GM21447 (cell line): ENCODE measurements around the gene FBLN2.

Experiments
- ATAC-seq: cut with Tn5 transposase; IDR thresholded peaks from one replicate; pipeline ENCODE4 v1.9.1; 2021; ENCODE audit not compliant: unreplicated experiment

Gene FBLN2

DNA sequence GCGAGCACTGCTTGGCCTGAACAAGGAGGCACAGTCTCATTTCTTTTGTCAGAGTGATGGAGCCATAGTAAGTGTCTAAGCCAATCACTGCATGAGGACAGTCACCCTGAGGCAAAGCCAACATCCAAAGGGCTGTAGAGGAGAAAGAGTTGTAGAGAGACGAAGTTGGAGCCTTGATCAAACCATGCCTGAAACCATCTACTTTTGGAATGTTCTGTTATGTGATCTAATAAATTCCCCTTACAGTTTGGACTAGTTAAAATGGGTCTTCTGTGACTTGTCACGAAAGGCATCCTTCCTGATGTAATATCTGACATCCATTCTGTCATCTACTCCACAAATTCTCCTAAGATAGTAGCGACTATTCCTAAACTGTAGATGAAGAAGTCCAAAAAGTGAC lies 128.3 kb downstream of the FBLN2 start:
- ATAC-seq, result no peak

DNA sequence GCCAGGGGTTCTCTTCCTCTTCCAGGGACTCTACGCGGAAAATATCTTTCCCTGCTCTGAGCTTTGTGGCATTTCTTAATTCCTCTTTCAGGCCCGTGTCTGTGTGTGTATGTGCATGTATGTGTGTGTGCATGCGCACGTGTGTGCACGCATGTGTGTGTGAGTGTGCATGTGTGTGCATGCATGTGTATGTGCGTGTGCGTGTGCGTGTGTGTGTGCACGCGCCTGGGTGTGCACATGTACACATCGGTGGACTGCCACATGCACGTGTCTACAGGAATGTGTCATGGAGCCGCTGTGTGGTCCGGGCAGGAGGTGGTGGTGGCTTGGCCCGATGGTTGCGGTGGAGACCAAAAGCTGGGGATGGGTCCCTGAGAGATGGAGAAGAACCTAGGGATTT lies 133.0 kb downstream of the FBLN2 start:
- ATAC-seq, result no peak

DNA sequence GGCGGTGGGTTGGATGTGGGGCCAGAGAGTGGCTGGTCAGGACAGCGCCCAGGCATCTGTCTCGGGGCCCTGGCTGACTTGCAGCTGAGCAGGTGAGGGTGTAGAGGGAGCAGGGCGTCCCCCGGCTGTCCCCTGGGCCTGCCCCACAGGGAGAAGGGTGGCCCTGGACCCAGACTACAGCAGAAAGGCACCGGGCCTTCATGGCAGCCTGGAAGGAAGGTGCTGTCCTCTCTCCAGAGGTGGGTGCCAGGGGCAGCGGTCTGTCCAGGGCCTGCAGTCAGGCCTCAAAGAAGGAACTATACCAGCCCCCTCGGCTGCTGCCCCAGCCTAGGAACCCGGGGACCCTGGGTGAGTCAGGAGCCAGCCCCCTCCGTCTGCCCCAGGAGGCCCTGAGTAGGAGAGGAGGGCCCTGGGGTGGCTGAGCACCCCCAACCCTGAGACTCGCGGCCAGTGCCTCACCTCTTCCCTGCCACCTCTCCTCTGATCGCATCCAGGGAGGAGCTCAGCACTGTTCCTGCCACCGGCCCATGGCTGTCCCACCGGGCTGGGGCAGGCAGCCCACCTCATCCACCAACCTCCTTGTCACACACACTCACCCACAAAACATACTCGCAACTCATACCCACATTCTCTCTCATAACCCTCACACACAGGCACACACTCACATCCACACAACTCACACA lies 133.5 kb downstream of the FBLN2 start:
- no peak for ATAC-seq

DNA sequence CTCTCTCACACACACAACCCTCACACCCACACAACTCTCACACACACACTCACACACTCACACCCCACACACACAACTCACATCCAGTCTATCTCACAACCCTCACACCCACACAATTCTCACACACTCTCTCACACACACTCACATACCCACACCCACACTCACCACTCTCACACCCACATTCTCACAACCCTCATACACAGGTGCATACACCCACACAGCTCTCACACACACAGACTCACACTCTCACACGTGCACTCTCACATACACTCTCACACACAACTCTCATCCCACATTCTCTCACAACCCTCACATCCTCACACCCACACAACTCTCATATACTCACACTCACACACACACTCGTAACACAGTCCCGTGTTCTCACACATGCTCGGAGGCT lies 134.4 kb downstream of the FBLN2 start:
- ATAC-seq, result no peak

DNA sequence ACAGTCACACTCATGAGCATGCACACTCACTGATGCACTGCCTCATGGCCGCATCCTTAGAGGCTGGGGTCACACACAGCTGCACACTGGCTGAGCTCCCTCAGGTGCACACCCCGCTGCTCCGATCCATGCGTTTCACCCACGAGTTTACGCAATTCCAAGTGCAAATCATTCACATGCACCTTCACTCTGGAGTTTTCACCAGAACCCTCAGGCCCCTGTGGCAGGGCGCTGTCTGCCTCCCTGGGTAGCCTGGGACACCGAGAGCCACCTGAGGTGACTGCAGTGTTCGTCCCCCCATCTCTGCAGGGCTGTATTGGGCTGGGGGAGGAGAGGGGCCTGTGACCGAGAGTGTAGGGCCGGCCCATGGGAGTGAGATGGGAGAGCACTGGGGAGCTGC lies 134.8 kb downstream of the FBLN2 start:
- ATAC-seq, result no peak

DNA sequence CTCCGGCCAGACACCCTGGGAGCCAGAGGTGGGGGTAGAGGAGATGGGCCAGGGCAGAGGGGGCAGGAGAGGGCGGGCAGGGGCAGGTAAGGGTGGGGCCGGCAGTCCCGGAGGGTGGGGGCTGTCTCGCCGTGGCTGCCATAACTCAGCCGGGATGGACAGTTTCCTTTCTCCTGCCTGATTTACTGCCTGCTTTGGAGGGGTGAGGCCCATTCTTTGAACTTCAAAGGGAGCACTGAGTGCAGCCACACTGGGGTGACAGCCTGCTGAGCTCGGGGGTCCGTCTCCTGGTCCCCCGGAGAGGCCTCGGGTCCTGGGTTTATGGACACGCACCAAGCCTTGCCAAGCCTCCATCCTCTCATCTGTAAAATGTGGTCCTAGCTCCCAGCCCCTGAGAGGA lies 135.4 kb downstream of the FBLN2 start:
- ATAC-seq, result no peak

DNA sequence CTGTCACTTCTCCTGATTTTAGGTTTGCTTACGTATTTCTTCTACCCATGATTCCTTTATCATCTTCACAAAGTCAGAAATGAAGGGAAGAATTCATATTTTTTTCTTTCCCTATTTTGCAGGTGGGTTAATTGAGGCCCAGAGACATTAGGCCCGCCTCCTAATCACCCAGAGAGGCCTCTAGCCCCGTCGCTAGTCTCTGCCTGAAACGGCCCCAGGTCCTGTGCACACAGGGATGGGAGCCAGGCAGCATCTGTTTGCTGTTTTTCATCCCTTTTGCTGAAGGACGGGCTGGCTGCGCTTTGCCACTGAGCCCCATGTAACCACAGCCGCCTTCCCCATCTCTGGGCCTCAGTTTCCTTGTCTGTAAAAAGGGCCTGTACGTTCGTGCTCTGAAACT lies 135.9 kb downstream of the FBLN2 start:
- ATAC-seq, result no peak

DNA sequence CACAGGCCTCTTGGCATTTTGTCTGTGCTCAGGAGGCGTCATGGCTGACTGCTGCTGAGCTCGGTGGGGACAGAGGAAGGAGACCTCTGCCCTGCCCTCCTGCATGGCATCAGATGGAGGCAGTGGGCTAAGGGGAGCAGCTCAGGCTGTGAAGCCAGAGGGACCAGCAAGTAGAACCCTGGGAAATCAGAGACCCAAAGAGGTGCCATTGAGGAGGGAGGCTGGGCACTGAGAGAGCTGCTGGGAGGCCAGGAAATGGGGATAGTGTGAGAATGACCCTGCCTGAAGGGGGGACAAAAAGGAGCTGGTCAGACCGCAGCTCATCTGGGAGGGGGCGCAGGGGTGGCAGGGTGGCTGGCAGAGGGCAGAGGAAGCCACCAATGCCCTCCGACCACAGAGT lies 136.8 kb downstream of the FBLN2 start:
- ATAC-seq, result no peak

DNA sequence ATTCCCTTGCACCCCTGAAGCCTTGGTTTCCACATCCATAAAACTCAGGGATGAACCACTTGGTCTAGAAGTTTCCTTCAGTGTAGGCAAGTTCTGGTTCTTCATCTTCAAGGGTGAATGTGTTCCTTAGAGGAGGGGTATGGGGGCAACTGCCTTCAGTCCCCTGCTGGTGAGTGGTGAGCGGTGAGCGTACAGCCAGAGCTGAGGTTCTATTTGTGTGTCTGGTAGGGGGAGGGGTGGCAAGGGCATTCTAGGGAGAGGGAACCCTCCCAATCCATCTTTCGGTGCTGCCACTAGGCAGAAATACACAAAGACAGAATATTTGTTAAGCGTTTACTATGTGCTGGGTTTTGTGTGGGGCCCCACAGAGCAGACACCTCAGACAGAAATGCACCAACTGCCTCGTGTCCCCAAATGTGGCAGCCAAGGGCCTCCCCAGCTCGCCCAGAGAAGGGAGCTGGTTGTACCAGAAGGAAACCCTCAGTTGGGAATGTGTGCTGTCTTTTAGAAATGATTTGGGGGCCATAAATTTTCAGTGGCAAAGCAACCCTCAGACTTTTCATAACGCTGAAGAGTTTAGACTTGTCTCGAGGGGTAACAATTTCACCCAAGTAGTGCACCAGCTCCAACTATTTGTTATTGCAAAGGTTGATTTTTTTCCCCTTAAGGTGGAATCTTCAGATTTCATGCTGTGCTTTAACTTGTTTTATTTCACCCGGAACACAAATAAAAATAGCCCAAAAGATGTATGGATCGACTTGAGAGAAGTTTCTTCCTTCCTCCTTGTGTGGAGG lies 137.6 kb downstream of the FBLN2 start:
- no peak for ATAC-seq

DNA sequence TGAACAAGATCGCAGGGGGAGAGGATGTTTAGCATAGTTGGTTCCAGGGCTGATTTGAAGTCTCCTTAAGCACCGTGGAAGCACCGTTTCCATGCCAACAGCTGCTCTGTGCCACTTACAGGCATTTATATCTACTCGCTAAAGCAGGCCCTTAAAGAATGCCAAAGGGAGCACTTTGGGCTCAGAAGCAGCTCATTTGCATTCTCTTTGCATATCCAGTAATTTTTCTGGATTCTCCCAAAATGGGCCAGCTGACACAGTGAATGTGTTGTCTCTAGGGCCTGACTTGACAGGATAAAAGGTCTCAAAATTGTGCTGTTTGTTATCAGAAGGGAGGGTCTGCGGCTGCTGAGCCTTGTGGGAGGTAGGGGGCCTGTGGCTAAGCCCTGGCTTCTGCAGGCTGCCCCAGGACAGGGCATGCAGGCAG lies 138.6 kb downstream of the FBLN2 start:
- no peak for ATAC-seq
